Activated naive CD8-positive, alpha-beta T cell (primary cell): ENCODE data around the gene MKRN3.
"Not testable (repeated sequence)": the region's sequence is repeated elsewhere in the genome, so short reads cannot be mapped to it uniquely, and the experiment has no call there.

Experiments
- H3K27ac Mint-ChIP-seq: one replicate; pipeline ENCODE4 v1.8.0; 2021; ENCODE audit warnings: mixed read lengths
- H3K27me3 Mint-ChIP-seq: one replicate; pipeline ENCODE4 v1.8.0; 2021; ENCODE audit warnings: mixed read lengths
- H3K36me3 Mint-ChIP-seq: one replicate; pipeline ENCODE4 v1.8.0; 2021; ENCODE audit warnings: mixed read lengths
- H3K4me1 Mint-ChIP-seq: one replicate; pipeline ENCODE4 v1.8.0; 2021; ENCODE audit warnings: low read depth, mixed read lengths
- H3K4me3 Mint-ChIP-seq: one replicate; pipeline ENCODE4 v1.8.0; 2021; ENCODE audit warnings: mild to moderate bottlenecking, mixed read lengths
- H3K9me3 Mint-ChIP-seq: one replicate; pipeline ENCODE4 v1.8.0; 2021; ENCODE audit warnings: low read depth, mixed read lengths

The MKRN3 gene

GRCh38 chr15:23569151-23569925 lies 3.9 kb downstream of the MKRN3 start:
- no peaks in the 10 kb centered on the region for H3K9me3 Mint-ChIP-seq
- H3K4me1 Mint-ChIP-seq, result peaks cover 6% of the 10 kb centered on the region
- H3K27me3 Mint-ChIP-seq, result no peaks in the 10 kb centered on the region
- H3K4me3 Mint-ChIP-seq, result no peak overlapping the region
- H3K36me3 Mint-ChIP-seq, result no peaks in the 10 kb centered on the region
- no peak overlapping the region for H3K27ac Mint-ChIP-seq

GRCh38 chr15:23570486-23570885 lies 5.0 kb downstream of the MKRN3 start:
- no peaks in the 10 kb centered on the region for H3K27me3 Mint-ChIP-seq
- H3K36me3 Mint-ChIP-seq, result no peaks in the 10 kb centered on the region
- no peak overlapping the region for H3K27ac Mint-ChIP-seq
- H3K9me3 Mint-ChIP-seq, result no peaks in the 10 kb centered on the region
- H3K4me1 Mint-ChIP-seq, result peaks cover 8% of the 10 kb centered on the region
- no peak overlapping the region for H3K4me3 Mint-ChIP-seq

- H3K9me3 Mint-ChIP-seq, result no peaks in the 10 kb centered on the region
- H3K27me3 Mint-ChIP-seq, result no peaks in the 10 kb centered on the region
- H3K36me3 Mint-ChIP-seq, result no peaks in the 10 kb centered on the region
- H3K4me3 Mint-ChIP-seq, result no peak overlapping the region
- H3K27ac Mint-ChIP-seq, result no peak overlapping the region
- peaks cover 3% of the 10 kb centered on the region for H3K4me1 Mint-ChIP-seq
Observed at GRCh38 chr15:23572844-23573243, 7.4 kb downstream of the MKRN3 start.

GRCh38 chr15:23574742-23575141 lies 9.3 kb downstream of the MKRN3 start:
- H3K27me3 Mint-ChIP-seq, result no peaks in the 10 kb centered on the region
- H3K4me3 Mint-ChIP-seq, result no peak overlapping the region
- H3K4me1 Mint-ChIP-seq, result peaks cover 3% of the 10 kb centered on the region
- no peak overlapping the region for H3K27ac Mint-ChIP-seq
- H3K36me3 Mint-ChIP-seq, result no peaks in the 10 kb centered on the region
- no peaks in the 10 kb centered on the region for H3K9me3 Mint-ChIP-seq

GRCh38 chr15:23576061-23576460 lies 10.6 kb downstream of the MKRN3 start:
- Mint-ChIP-seq H3K36me3 (no peaks in the 10 kb centered on the region), H3K4me3 (no peak overlapping the region), H3K27me3 (no peaks in the 10 kb centered on the region), H3K4me1 (peaks cover 3% of the 10 kb centered on the region), H3K27ac (no peak overlapping the region), H3K9me3 (no peaks in the 10 kb centered on the region)

- H3K27ac Mint-ChIP-seq, result no peak overlapping the region
- no peaks in the 10 kb centered on the region for H3K9me3 Mint-ChIP-seq
- no peak overlapping the region for H3K4me3 Mint-ChIP-seq
- H3K4me1 Mint-ChIP-seq, result peaks cover 2% of the 10 kb centered on the region
- no peaks in the 10 kb centered on the region for H3K27me3 Mint-ChIP-seq
- no peaks in the 10 kb centered on the region for H3K36me3 Mint-ChIP-seq
Observed at GRCh38 chr15:23578521-23579150, 13.2 kb downstream of the MKRN3 start.

GRCh38 chr15:23588268-23588667 lies 22.8 kb downstream of the MKRN3 start:
- no peaks in the 10 kb centered on the region for H3K9me3 Mint-ChIP-seq
- no peak overlapping the region for H3K27ac Mint-ChIP-seq
- H3K4me3 Mint-ChIP-seq, result no peak overlapping the region
- H3K36me3 Mint-ChIP-seq, result no peaks in the 10 kb centered on the region
- no peaks in the 10 kb centered on the region for H3K4me1 Mint-ChIP-seq
- no peaks in the 10 kb centered on the region for H3K27me3 Mint-ChIP-seq

- Mint-ChIP-seq H3K4me1 (no peaks in the 10 kb centered on the region), H3K9me3 (no peaks in the 10 kb centered on the region), H3K4me3 (no peak overlapping the region), H3K36me3 (no peaks in the 10 kb centered on the region), H3K27me3 (no peaks in the 10 kb centered on the region), H3K27ac (no peak overlapping the region)
Observed at GRCh38 chr15:23589012-23589411, 23.5 kb downstream of the MKRN3 start.

GRCh38 chr15:23594252-23594770 lies 28.8 kb downstream of the MKRN3 start:
- Mint-ChIP-seq H3K36me3 (no peaks in the 10 kb centered on the region), H3K4me3 (no peak overlapping the region), H3K27me3 (no peaks in the 10 kb centered on the region), H3K9me3 (no peaks in the 10 kb centered on the region), H3K4me1 (no peaks in the 10 kb centered on the region), H3K27ac (no peak overlapping the region)

- Mint-ChIP-seq H3K27ac (no peak overlapping the region), H3K4me3 (no peak overlapping the region), H3K9me3 (no peaks in the 10 kb centered on the region), H3K27me3 (no peaks in the 10 kb centered on the region), H3K36me3 (no peaks in the 10 kb centered on the region), H3K4me1 (no peaks in the 10 kb centered on the region)
Observed at GRCh38 chr15:23595368-23595767, 29.9 kb downstream of the MKRN3 start.

- Mint-ChIP-seq H3K4me1 (no peaks in the 10 kb centered on the region), H3K27ac (no peak overlapping the region), H3K9me3 (no peaks in the 10 kb centered on the region), H3K36me3 (no peaks in the 10 kb centered on the region), H3K27me3 (no peaks in the 10 kb centered on the region), H3K4me3 (no peak overlapping the region)
Observed at GRCh38 chr15:23596736-23597135, 31.3 kb downstream of the MKRN3 start.

GRCh38 chr15:23597278-23597677 lies 31.8 kb downstream of the MKRN3 start:
- not testable (repeated sequence) for H3K4me1 Mint-ChIP-seq, H3K27me3 Mint-ChIP-seq, H3K27ac Mint-ChIP-seq

GRCh38 chr15:23599053-23599452 lies 33.6 kb downstream of the MKRN3 start:
- Mint-ChIP-seq H3K27ac (no peak overlapping the region), H3K4me3 (no peak overlapping the region), H3K27me3 (no peaks in the 10 kb centered on the region), H3K9me3 (no peaks in the 10 kb centered on the region), H3K36me3 (no peaks in the 10 kb centered on the region), H3K4me1 (no peaks in the 10 kb centered on the region)

More at GRCh38 chr15:23597278-23597677, 31.8 kb downstream of the MKRN3 start:
- not testable (repeated sequence) for H3K4me3 Mint-ChIP-seq, H3K36me3 Mint-ChIP-seq, H3K9me3 Mint-ChIP-seq

GRCh38 chr15:23602124-23602523 lies 36.6 kb downstream of the MKRN3 start:
- Mint-ChIP-seq H3K27me3 (no peaks in the 10 kb centered on the region), H3K9me3 (no peaks in the 10 kb centered on the region), H3K4me3 (no peak overlapping the region), H3K27ac (no peak overlapping the region), H3K4me1 (no peaks in the 10 kb centered on the region), H3K36me3 (no peaks in the 10 kb centered on the region)

GRCh38 chr15:23606226-23606625 lies 40.8 kb downstream of the MKRN3 start:
- Mint-ChIP-seq H3K27me3 (no peaks in the 10 kb centered on the region), H3K36me3 (no peaks in the 10 kb centered on the region), H3K9me3 (no peaks in the 10 kb centered on the region), H3K4me3 (no peak overlapping the region), H3K4me1 (no peaks in the 10 kb centered on the region), H3K27ac (no peak overlapping the region)
